ENCODE measurements around the gene TRPM8.
"Not testable (repeated sequence)": the region's sequence is repeated elsewhere in the genome, so short reads cannot be mapped to it uniquely, and the experiment has no call there.

The TRPM8 gene

GRCh38 chr2:233917116-233917515 lies at the start of gene TRPM8:
Gene TRPM8, plus strand, starts transcription at chr2:233917373. Its CDS starts 9,165 bp downstream, at chr2:233926538.
- H3K79me2 ChIP-seq (ENCODE audit: control insufficient read depth, insufficient read depth, low read length, unreplicated experiment) = no peaks in the 10 kb centered on the region
- peaks cover 71% of the 10 kb centered on the region for H3K27me3 ChIP-seq (ENCODE audit: insufficient read depth, low read length)
- no peak within 1 kb of the TSS for H3K4me3 ChIP-seq (ENCODE audit: low read depth, low read length)
- H2AFZ ChIP-seq (ENCODE audit: low read length, unreplicated experiment) = no peak within 1 kb of the TSS
- H3K4me1 ChIP-seq (ENCODE audit: control insufficient read depth, insufficient read depth, low read length, unreplicated experiment) = peaks cover 9% of the 10 kb centered on the region
- H3K27ac ChIP-seq (ENCODE audit: low read depth, low read length) = no peak within 1 kb of the TSS
- no peaks in the 10 kb centered on the region for H3K36me3 ChIP-seq (ENCODE audit: insufficient read depth, low read length)

- peak within 1 kb of the TSS; percentile 90 for H3K4me3 ChIP-seq (ENCODE audit: low read depth, low read length)
- no peaks in the 10 kb centered on the region for H3K79me2 ChIP-seq (ENCODE audit: control insufficient read depth, insufficient read depth, low read length, unreplicated experiment)
- peaks cover 12% of the 10 kb centered on the region; the same call in 1 of the 2 replicates for H3K36me3 ChIP-seq (ENCODE audit: insufficient read depth, low read length)
- no peaks in the 10 kb centered on the region for H3K4me1 ChIP-seq (ENCODE audit: control insufficient read depth, insufficient read depth, low read length, unreplicated experiment)
- H2AFZ ChIP-seq (ENCODE audit: low read length, unreplicated experiment) = peak within 1 kb of the TSS; percentile 88
- peak within 1 kb of the TSS; percentile 41; the same call in 1 of the 2 replicates for H3K27ac ChIP-seq (ENCODE audit: low read depth, low read length)
- H3K27me3 ChIP-seq (ENCODE audit: insufficient read depth, low read length) = peaks cover 29% of the 10 kb centered on the region
These were observed 49.1 kb upstream of the TRPM8 start, which contains the start of gene MSL3B for GRCh38 chr2:233867993-233868532. Gene MSL3B, minus strand, starts transcription at chr2:233868386.

DNA sequence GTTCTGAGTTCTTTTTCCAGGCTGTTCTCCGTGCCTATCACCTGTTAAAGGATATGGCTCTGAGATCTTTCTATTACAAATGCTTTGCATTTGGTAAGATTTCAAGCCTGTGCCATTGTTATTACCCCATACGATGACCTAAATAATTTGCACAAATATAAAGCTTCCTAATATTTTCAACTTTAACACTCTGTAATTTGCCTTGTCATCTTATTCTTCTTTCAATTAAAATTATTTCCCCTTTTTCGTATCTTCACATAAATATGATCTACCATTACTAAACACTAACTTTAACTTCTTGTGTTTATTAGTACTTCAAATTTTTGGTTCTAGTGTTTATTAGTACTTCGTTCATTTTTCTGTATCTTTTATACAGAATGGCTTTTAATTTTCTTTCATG lies 45.7 kb upstream of the TRPM8 start:
- no peaks in the 10 kb centered on the region for H3K4me1 ChIP-seq (ENCODE audit: control insufficient read depth, insufficient read depth, low read length, unreplicated experiment)
- H3K4me3 ChIP-seq (ENCODE audit: low read depth, low read length) = no peak overlapping the region
- no peaks in the 10 kb centered on the region for H3K79me2 ChIP-seq (ENCODE audit: control insufficient read depth, insufficient read depth, low read length, unreplicated experiment)
- H3K36me3 ChIP-seq (ENCODE audit: insufficient read depth, low read length) = peaks cover 7% of the 10 kb centered on the region; the same call in 1 of the 2 replicates
- peaks cover 54% of the 10 kb centered on the region for H3K27me3 ChIP-seq (ENCODE audit: insufficient read depth, low read length)
- no peak overlapping the region for H2AFZ ChIP-seq (ENCODE audit: low read length, unreplicated experiment)
- no peak overlapping the region for H3K27ac ChIP-seq (ENCODE audit: low read depth, low read length)

- not testable (repeated sequence) for H3K36me3 ChIP-seq (ENCODE audit: insufficient read depth, low read length); H3K79me2 ChIP-seq (ENCODE audit: control insufficient read depth, insufficient read depth, low read length, unreplicated experiment); H3K4me1 ChIP-seq (ENCODE audit: control insufficient read depth, insufficient read depth, low read length, unreplicated experiment); H3K27ac ChIP-seq (ENCODE audit: low read depth, low read length); H2AFZ ChIP-seq (ENCODE audit: low read length, unreplicated experiment); H3K4me3 ChIP-seq (ENCODE audit: low read depth, low read length)
- peaks cover 61% of the 10 kb centered on the region for H3K27me3 ChIP-seq (ENCODE audit: insufficient read depth, low read length)
These were observed 45.0 kb upstream of the TRPM8 start for GRCh38 chr2:233872125-233872524.

- H3K27ac ChIP-seq (ENCODE audit: low read depth, low read length) = no peak overlapping the region
- H3K27me3 ChIP-seq (ENCODE audit: insufficient read depth, low read length) = peaks cover 38% of the 10 kb centered on the region
- no peak overlapping the region for H3K4me3 ChIP-seq (ENCODE audit: low read depth, low read length)
- H3K36me3 ChIP-seq (ENCODE audit: insufficient read depth, low read length) = no peaks in the 10 kb centered on the region
- H2AFZ ChIP-seq (ENCODE audit: low read length, unreplicated experiment) = no peak overlapping the region
- H3K4me1 ChIP-seq (ENCODE audit: control insufficient read depth, insufficient read depth, low read length, unreplicated experiment) = no peaks in the 10 kb centered on the region
- H3K79me2 ChIP-seq (ENCODE audit: control insufficient read depth, insufficient read depth, low read length, unreplicated experiment) = no peaks in the 10 kb centered on the region
These were observed 34.8 kb upstream of the TRPM8 start for GRCh38 chr2:233882353-233882752.

- no peak overlapping the region for H3K27ac ChIP-seq (ENCODE audit: low read depth, low read length)
- no peak overlapping the region for H2AFZ ChIP-seq (ENCODE audit: low read length, unreplicated experiment)
- H3K27me3 ChIP-seq (ENCODE audit: insufficient read depth, low read length) = peaks cover 71% of the 10 kb centered on the region
- H3K4me1 ChIP-seq (ENCODE audit: control insufficient read depth, insufficient read depth, low read length, unreplicated experiment) = no peaks in the 10 kb centered on the region
- no peaks in the 10 kb centered on the region for H3K36me3 ChIP-seq (ENCODE audit: insufficient read depth, low read length)
- H3K79me2 ChIP-seq (ENCODE audit: control insufficient read depth, insufficient read depth, low read length, unreplicated experiment) = no peaks in the 10 kb centered on the region
- no peak overlapping the region for H3K4me3 ChIP-seq (ENCODE audit: low read depth, low read length)
These were observed 24.4 kb upstream of the TRPM8 start for GRCh38 chr2:233892793-233893192.

DNA sequence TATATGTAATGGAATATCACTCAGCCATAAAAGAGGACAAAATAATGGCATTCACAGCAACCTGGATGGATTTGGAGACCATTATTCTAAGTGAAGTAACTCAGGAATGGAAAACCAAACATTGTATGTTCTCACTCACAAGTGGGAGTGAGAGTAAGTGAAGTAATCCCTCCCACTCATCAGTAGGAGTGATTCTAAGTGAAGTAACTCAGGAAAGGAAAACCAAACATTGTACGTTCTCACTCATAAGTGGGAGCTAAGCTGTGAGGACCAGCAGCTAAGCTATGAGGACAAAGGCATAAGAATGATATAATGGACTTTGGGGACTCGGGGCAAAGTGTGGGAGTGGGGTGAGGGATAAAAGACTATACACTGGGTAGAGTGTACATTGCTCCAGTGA lies 20.9 kb upstream of the TRPM8 start:
- not testable (repeated sequence) for H3K79me2 ChIP-seq (ENCODE audit: control insufficient read depth, insufficient read depth, low read length, unreplicated experiment); H2AFZ ChIP-seq (ENCODE audit: low read length, unreplicated experiment); H3K36me3 ChIP-seq (ENCODE audit: insufficient read depth, low read length); H3K4me1 ChIP-seq (ENCODE audit: control insufficient read depth, insufficient read depth, low read length, unreplicated experiment); H3K4me3 ChIP-seq (ENCODE audit: low read depth, low read length); H3K27ac ChIP-seq (ENCODE audit: low read depth, low read length)
- peaks cover 73% of the 10 kb centered on the region for H3K27me3 ChIP-seq (ENCODE audit: insufficient read depth, low read length)

DNA sequence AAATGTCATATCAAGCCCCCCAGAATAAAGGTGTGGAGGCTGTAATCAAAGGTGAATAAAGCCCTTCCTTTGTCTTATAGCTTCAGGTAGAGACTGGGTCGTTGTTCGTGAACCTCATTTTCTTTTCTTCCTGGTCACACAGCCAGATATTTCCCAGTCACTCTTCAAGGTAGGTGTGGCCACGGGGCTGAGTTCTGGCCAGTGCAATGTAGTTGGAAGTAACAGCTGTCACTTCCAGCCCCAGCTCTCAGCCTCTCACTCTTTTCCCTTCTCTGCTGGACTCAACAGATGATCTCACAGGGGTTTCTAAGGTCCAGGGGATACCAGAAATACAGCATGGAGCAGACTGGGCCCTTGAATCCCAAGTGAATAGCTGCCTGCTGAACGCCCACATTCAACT lies 15.8 kb upstream of the TRPM8 start:
- H3K27ac ChIP-seq (ENCODE audit: low read depth, low read length) = no peak overlapping the region
- H3K36me3 ChIP-seq (ENCODE audit: insufficient read depth, low read length) = no peaks in the 10 kb centered on the region
- peaks cover 82% of the 10 kb centered on the region for H3K27me3 ChIP-seq (ENCODE audit: insufficient read depth, low read length)
- H3K79me2 ChIP-seq (ENCODE audit: control insufficient read depth, insufficient read depth, low read length, unreplicated experiment) = no peaks in the 10 kb centered on the region
- H3K4me1 ChIP-seq (ENCODE audit: control insufficient read depth, insufficient read depth, low read length, unreplicated experiment) = no peaks in the 10 kb centered on the region
- no peak overlapping the region for H2AFZ ChIP-seq (ENCODE audit: low read length, unreplicated experiment)
- H3K4me3 ChIP-seq (ENCODE audit: low read depth, low read length) = no peak overlapping the region

DNA sequence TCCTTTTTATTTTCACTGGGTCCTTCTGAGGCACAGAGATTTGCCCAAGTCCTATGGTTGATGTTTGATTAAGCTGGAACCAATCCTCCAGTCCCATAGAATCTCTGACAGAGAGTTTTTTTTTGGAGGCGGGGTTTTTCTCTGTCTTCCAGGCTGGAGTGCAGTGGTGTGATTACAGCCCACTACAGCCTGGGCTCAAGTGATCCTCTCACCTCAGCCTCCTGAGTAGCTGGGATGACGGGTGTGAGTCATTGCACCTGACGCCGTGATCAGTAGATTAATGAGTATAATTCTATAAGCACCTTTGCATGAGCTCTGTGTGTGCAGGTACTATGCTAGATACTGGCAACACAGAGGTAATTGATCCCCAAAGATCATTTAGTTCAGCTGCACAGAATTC lies 15.3 kb upstream of the TRPM8 start:
- no peaks in the 10 kb centered on the region for H3K4me1 ChIP-seq (ENCODE audit: control insufficient read depth, insufficient read depth, low read length, unreplicated experiment)
- H3K4me3 ChIP-seq (ENCODE audit: low read depth, low read length) = no peak overlapping the region
- peaks cover 83% of the 10 kb centered on the region for H3K27me3 ChIP-seq (ENCODE audit: insufficient read depth, low read length)
- H2AFZ ChIP-seq (ENCODE audit: low read length, unreplicated experiment) = no peak overlapping the region
- no peaks in the 10 kb centered on the region for H3K36me3 ChIP-seq (ENCODE audit: insufficient read depth, low read length)
- H3K79me2 ChIP-seq (ENCODE audit: control insufficient read depth, insufficient read depth, low read length, unreplicated experiment) = no peaks in the 10 kb centered on the region
- no peak overlapping the region for H3K27ac ChIP-seq (ENCODE audit: low read depth, low read length)

DNA sequence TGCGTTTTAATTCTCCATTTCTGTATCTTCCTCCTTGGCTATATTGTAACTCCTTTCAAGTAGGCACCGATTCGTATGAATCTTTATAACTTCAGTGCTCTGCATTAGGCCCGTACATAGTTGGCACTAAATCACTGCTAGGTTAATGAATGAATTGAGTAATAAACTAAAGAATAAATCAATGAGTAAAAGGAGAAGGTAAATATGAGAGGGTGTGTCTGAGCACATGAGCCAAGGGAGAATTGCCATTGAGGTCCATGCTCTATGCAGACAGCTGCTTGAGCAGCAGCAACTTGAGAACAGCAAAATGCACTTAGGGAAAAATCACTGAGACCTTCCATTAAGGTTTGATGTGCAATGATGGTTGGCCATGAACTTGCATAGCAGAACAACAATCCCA lies 11.2 kb upstream of the TRPM8 start:
- no peaks in the 10 kb centered on the region for H3K79me2 ChIP-seq (ENCODE audit: control insufficient read depth, insufficient read depth, low read length, unreplicated experiment)

GRCh38 chr2:233907627-233908026 lies 9.5 kb upstream of the TRPM8 start:
- no peak overlapping the region for H3K27ac ChIP-seq (ENCODE audit: low read depth, low read length)
- no peaks in the 10 kb centered on the region for H3K79me2 ChIP-seq (ENCODE audit: control insufficient read depth, insufficient read depth, low read length, unreplicated experiment)
- no peak overlapping the region for H2AFZ ChIP-seq (ENCODE audit: low read length, unreplicated experiment)
- H3K36me3 ChIP-seq (ENCODE audit: insufficient read depth, low read length) = no peaks in the 10 kb centered on the region
- H3K27me3 ChIP-seq (ENCODE audit: insufficient read depth, low read length) = peaks cover 90% of the 10 kb centered on the region
- H3K4me3 ChIP-seq (ENCODE audit: low read depth, low read length) = no peak overlapping the region
- H3K4me1 ChIP-seq (ENCODE audit: control insufficient read depth, insufficient read depth, low read length, unreplicated experiment) = no peaks in the 10 kb centered on the region

More for the DNA sequence above, 11.2 kb upstream of the TRPM8 start:
- H3K36me3 ChIP-seq (ENCODE audit: insufficient read depth, low read length) = no peaks in the 10 kb centered on the region
- no peak overlapping the region for H3K27ac ChIP-seq (ENCODE audit: low read depth, low read length)
- H3K4me3 ChIP-seq (ENCODE audit: low read depth, low read length) = no peak overlapping the region
- no peak overlapping the region for H2AFZ ChIP-seq (ENCODE audit: low read length, unreplicated experiment)
- no peaks in the 10 kb centered on the region for H3K4me1 ChIP-seq (ENCODE audit: control insufficient read depth, insufficient read depth, low read length, unreplicated experiment)
- H3K27me3 ChIP-seq (ENCODE audit: insufficient read depth, low read length) = peaks cover 90% of the 10 kb centered on the region
